HEK293 (cell line): ENCODE measurements around the gene OBSCN.

Experiments
- CTCF ChIP-seq: fragments of 450-650 bp; formaldehyde crosslinking; IDR thresholded peaks from 2 replicates; pipeline ENCODE4 v1.5.1; 2016; ENCODE audit warnings: missing biosample characterization, missing genetic modification characterization
- EGR2 ChIP-seq: fragments of 450-650 bp; formaldehyde crosslinking; IDR thresholded peaks from 2 replicates; pipeline ENCODE4 v1.5.1; 2016; ENCODE audit warnings: low read depth, missing biosample characterization, missing genetic modification characterization
- PATZ1 ChIP-seq: fragments of 450-650 bp; formaldehyde crosslinking; IDR thresholded peaks from 2 replicates; pipeline ENCODE4 v1.5.1; 2016; ENCODE audit warnings: missing biosample characterization, missing genetic modification characterization
- REST ChIP-seq: fragments of 450-650 bp; formaldehyde crosslinking; IDR thresholded peaks from 2 replicates; pipeline ENCODE4 v1.5.1; 2016; ENCODE audit warnings: missing biosample characterization, missing genetic modification characterization
- YY2 ChIP-seq: fragments of 450-650 bp; formaldehyde crosslinking; IDR thresholded peaks from 2 replicates; pipeline ENCODE4 v1.5.1; 2016; ENCODE audit warnings: missing biosample characterization, missing genetic modification characterization
- ZNF302 ChIP-seq: fragments of 450-650 bp; formaldehyde crosslinking; IDR thresholded peaks from 2 replicates; pipeline ENCODE4 v1.5.1; 2016; ENCODE audit warnings: missing biosample characterization, missing genetic modification characterization, low read depth
- ZNF398 ChIP-seq: fragments of 450-650 bp; formaldehyde crosslinking; IDR thresholded peaks from 2 replicates; pipeline ENCODE4 v1.5.1; 2017; ENCODE audit warnings: missing biosample characterization, missing genetic modification characterization
- ZNF423 ChIP-seq: fragments of 450-650 bp; formaldehyde crosslinking; IDR thresholded peaks from 2 replicates; pipeline ENCODE4 v1.5.1; 2016; ENCODE audit warnings: missing biosample characterization, missing genetic modification characterization
- ZNF561 ChIP-seq: fragments of 450-650 bp; IDR thresholded peaks from 2 replicates; pipeline ENCODE4 v1.5.1; 2018; ENCODE audit warnings: missing biosample characterization, missing genetic modification characterization, borderline replicate concordance
- ZNF621 ChIP-seq: fragments of 450-650 bp; formaldehyde crosslinking; IDR thresholded peaks from 2 replicates; pipeline ENCODE4 v1.5.1; 2017; ENCODE audit warnings: missing biosample characterization, missing genetic modification characterization
- ZNF664 ChIP-seq: fragments of 450-650 bp; formaldehyde crosslinking; IDR thresholded peaks from 2 replicates; pipeline ENCODE4 v1.5.1; 2016; ENCODE audit warnings: missing biosample characterization, missing genetic modification characterization
- ZNF701 ChIP-seq: fragments of 450-650 bp; formaldehyde crosslinking; IDR thresholded peaks from 2 replicates; pipeline ENCODE4 v1.5.1; 2016; ENCODE audit warnings: missing biosample characterization, missing genetic modification characterization

DNA sequence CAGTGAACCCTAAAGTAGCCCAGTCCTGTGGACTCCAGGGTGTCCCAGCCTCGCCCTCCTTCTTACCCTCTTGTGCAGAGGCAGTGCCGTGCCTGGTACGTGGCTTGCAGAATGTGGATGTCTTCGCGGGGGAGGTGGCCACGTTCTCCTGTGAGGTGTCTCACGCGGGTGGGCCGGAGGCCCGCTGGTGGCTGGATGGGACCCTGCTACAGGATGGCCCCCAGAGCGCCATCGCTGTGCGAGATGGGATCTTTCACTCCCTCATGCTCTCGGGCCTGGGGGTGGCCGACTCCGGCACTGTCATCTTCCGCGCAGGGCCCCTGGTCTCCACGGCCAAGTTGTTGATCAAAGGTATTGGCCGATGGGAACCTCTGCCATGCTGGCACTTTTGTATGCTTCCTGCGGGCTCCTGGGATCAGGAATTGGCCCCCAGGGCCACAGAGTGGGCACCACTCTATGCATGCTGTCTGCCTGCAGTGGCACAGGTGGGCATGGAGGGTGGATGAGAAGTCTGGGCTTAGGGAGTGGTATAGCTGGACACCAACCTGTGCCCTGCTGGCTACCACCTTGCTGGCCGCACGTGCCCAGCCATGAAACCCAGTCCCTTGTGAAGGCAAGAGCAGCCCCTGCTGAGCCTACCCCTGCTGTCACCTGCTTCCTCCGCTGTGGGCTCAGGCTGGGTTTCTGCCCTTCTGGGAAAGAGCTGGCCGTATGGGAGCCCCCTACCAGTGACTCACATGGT is 105.9 kb downstream of the OBSCN start:
- no peak for TF ChIP-seq CTCF (tag by site-specific recombination)
- TF ChIP-seq ZNF664 (tag by site-specific recombination), result no peak
- no peak for TF ChIP-seq YY2 (tag by site-specific recombination)
- TF ChIP-seq REST (tag by site-specific recombination), result no peak
- TF ChIP-seq ZNF398 (tag by site-specific recombination), result no peak
- no peak for TF ChIP-seq ZNF302 (tag by site-specific recombination)
- no peak for TF ChIP-seq ZNF423
- no peak for TF ChIP-seq ZNF621 (tag by site-specific recombination)
- TF ChIP-seq PATZ1 (tag by site-specific recombination), result no peak
- TF ChIP-seq ZNF701 (tag by site-specific recombination), result no peak
- TF ChIP-seq EGR2 (tag by site-specific recombination), result no peak
- TF ChIP-seq ZNF561, result no peak
